ENCODE results near the gene ZAR1L. TPM values are rescaled to one million over a fixed set of nuclear protein-coding genes. Genes with fewer than 3 reads are reported as not detected.

ZAR1L gene
- total RNA-seq, 3 donors from 2014 or later, result not detected

- TF ChIP-seq, protein P1, sequence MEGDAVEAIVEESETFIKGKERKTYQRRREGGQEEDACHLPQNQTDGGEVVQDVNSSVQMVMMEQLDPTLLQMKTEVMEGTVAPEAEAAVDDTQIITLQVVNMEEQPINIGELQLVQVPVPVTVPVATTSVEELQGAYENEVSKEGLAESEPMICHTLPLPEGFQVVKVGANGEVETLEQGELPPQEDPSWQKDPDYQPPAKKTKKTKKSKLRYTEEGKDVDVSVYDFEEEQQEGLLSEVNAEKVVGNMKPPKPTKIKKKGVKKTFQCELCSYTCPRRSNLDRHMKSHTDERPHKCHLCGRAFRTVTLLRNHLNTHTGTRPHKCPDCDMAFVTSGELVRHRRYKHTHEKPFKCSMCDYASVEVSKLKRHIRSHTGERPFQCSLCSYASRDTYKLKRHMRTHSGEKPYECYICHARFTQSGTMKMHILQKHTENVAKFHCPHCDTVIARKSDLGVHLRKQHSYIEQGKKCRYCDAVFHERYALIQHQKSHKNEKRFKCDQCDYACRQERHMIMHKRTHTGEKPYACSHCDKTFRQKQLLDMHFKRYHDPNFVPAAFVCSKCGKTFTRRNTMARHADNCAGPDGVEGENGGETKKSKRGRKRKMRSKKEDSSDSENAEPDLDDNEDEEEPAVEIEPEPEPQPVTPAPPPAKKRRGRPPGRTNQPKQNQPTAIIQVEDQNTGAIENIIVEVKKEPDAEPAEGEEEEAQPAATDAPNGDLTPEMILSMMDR (IDR thresholded peaks at IDR 0.05), result no peak
- H3K4me3 ChIP-seq, result no peak overlapping the region
- intact Hi-C loops (cut with DNase I, micrococcal nuclease), result no loop called here
- H3K36me3 ChIP-seq (ENCODE audit: low read depth), result no peaks in the 10 kb centered on the region
- DNase-seq (no peak), ATAC-seq (no peak)
- no peaks in the 10 kb centered on the region for H3K9me3 ChIP-seq
- H3K4me1 ChIP-seq (ENCODE audit: low read depth), result no peaks in the 10 kb centered on the region
These were observed 52.5 kb downstream of the ZAR1L start for GRCh38 chr13:32262619-32263018.

DNA sequence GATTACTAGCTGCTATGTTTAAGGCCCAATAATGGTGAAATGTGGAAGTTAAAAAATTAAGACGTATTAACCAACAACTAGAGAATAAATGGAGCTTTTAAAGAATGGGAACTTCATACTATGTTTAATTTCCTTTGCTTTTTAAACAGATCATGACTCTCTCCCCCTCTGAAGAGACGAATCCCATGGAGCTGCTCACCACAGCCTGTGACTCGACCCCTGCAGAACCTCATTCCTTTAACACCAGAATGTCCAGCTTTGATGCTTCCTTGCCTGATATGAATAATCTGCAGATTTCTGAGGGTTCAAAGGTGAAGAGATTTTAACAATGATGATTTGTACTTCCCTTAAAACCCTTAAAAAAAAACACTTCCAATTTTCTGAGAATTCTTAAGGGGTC, 53.0 kb downstream of the ZAR1L start:
- TF ChIP-seq, protein P1 (IDR thresholded peaks at IDR 0.05), result no peak
- no peaks in the 10 kb centered on the region for H3K36me3 ChIP-seq (ENCODE audit: low read depth)
- H3K4me1 ChIP-seq (ENCODE audit: low read depth), result no peaks in the 10 kb centered on the region
- ATAC-seq (no peak), DNase-seq (no peak)
- no peaks in the 10 kb centered on the region for H3K9me3 ChIP-seq
- intact Hi-C loops (cut with DNase I, micrococcal nuclease), result no loop called here
- no peak overlapping the region for H3K4me3 ChIP-seq

- ATAC-seq (peak; percentile 45), DNase-seq (peak in 1 of 3 donors; percentile 48)
- no peaks in the 10 kb centered on the region for H3K9me3 ChIP-seq
- TF ChIP-seq, protein P1 (IDR thresholded peaks at IDR 0.05), result no peak
- H3K36me3 ChIP-seq (ENCODE audit: low read depth), result no peaks in the 10 kb centered on the region
- H3K4me1 ChIP-seq (ENCODE audit: low read depth), result no peaks in the 10 kb centered on the region
- intact Hi-C loops (cut with DNase I, micrococcal nuclease), result no loop called here
- H3K4me3 ChIP-seq, result no peak overlapping the region
These were observed 53.6 kb downstream of the ZAR1L start for GRCh38 chr13:32261567-32261966.

- H3K4me1 ChIP-seq (ENCODE audit: low read depth), result peaks cover 9% of the 10 kb centered on the region
- DNase-seq (no peak), ATAC-seq (no peak)
- H3K9me3 ChIP-seq, result no peaks in the 10 kb centered on the region
- H3K4me3 ChIP-seq, result no peak overlapping the region
- intact Hi-C loops (cut with DNase I, micrococcal nuclease), result no loop called here
- TF ChIP-seq, protein P1 (IDR thresholded peaks at IDR 0.05), result no peak
- no peaks in the 10 kb centered on the region for H3K36me3 ChIP-seq (ENCODE audit: low read depth)
These were observed 56.0 kb downstream of the ZAR1L start for GRCh38 chr13:32259116-32259515.

DNA sequence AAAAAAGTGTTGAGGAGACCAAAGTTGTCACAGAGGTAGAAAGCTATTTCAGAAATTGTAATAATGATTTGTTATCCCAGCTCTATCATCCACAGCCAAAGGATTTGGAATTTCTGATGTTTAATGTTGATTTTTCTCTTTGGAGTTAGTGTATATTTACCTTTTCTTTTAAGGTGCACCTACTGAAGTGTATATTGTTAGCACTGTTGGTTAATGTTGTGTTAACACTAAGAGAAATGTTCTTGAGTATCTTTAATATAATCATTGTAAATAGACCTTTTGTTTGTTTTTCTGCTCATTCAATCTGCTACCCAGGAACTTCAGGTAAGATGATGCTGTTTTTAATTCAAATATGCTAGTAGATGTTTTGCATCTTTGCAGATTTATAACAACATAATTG, 57.5 kb downstream of the ZAR1L start:
- DNase-seq, result no peak
- Histone ChIP-seq H3K4me3 (no peak overlapping the region), H3K9me3 (no peaks in the 10 kb centered on the region), H3K4me1 (ENCODE audit: low read depth) (peaks cover 9% of the 10 kb centered on the region), H3K36me3 (ENCODE audit: low read depth) (no peaks in the 10 kb centered on the region)
- TF ChIP-seq, protein P1 (IDR thresholded peaks at IDR 0.05), result no peak
- intact Hi-C loops (cut with DNase I, micrococcal nuclease), result no loop called here
- no peak for ATAC-seq

- Histone ChIP-seq H3K36me3 (ENCODE audit: low read depth) (no peaks in the 10 kb centered on the region), H3K4me3 (no peak overlapping the region), H3K9me3 (no peaks in the 10 kb centered on the region), H3K4me1 (ENCODE audit: low read depth) (peaks cover 9% of the 10 kb centered on the region)
- ATAC-seq (no peak), DNase-seq (no peak)
- TF ChIP-seq, protein P1 (IDR thresholded peaks at IDR 0.05), result no peak
- intact Hi-C loops (cut with DNase I, micrococcal nuclease), result no loop called here
These were observed 58.9 kb downstream of the ZAR1L start for GRCh38 chr13:32256243-32256642.
